Fibroblast of skin of scalp (primary cell): ENCODE results near the gene MYCBP2.
"Not testable (repeated sequence)": the region's sequence is repeated elsewhere in the genome, so short reads cannot be mapped to it uniquely, and the experiment has no call there.

Experiments used
- DNase-seq: peaks from one replicate; pipeline ENCODE4 v3.0.0-alpha.2; 2013

The MYCBP2 gene

GRCh38 chr13:77290342-77290741 lies 36.6 kb downstream of the MYCBP2 start:
- DNase-seq, result no peak

GRCh38 chr13:77289851-77290250 lies 37.0 kb downstream of the MYCBP2 start:
- no peak for DNase-seq

- not testable (repeated sequence) for DNase-seq
Measured at GRCh38 chr13:77285632-77286031, 41.3 kb downstream of the MYCBP2 start.

GRCh38 chr13:77285098-77285497 lies 41.8 kb downstream of the MYCBP2 start:
- no peak for DNase-seq

- DNase-seq, result no peak
Measured at GRCh38 chr13:77274126-77274525, 52.8 kb downstream of the MYCBP2 start.

GRCh38 chr13:77269141-77269540 lies 57.8 kb downstream of the MYCBP2 start:
- DNase-seq, result no peak

- no peak for DNase-seq
Measured at GRCh38 chr13:77267362-77267761, 59.5 kb downstream of the MYCBP2 start.

- DNase-seq, result no peak
Measured at GRCh38 chr13:77265336-77265735, 61.6 kb downstream of the MYCBP2 start.

- DNase-seq, result no peak
Measured at GRCh38 chr13:77262198-77262597, 64.7 kb downstream of the MYCBP2 start.

GRCh38 chr13:77250975-77251374 lies 75.9 kb downstream of the MYCBP2 start:
- DNase-seq, result no peak

GRCh38 chr13:77245224-77245623 lies 81.7 kb downstream of the MYCBP2 start:
- not testable (repeated sequence) for DNase-seq

- DNase-seq, result no peak
Measured at GRCh38 chr13:77239312-77239711, 87.6 kb downstream of the MYCBP2 start.

- DNase-seq, result no peak
Measured at GRCh38 chr13:77235456-77236022, 91.4 kb downstream of the MYCBP2 start.

GRCh38 chr13:77233159-77233558 lies 93.7 kb downstream of the MYCBP2 start:
- DNase-seq, result no peak

- DNase-seq, result no peak
Measured at GRCh38 chr13:77230560-77230959, 96.3 kb downstream of the MYCBP2 start.

GRCh38 chr13:77225946-77226345 lies 100.9 kb downstream of the MYCBP2 start:
- DNase-seq, result no peak

GRCh38 chr13:77222909-77223308 lies 104.0 kb downstream of the MYCBP2 start:
- no peak for DNase-seq

GRCh38 chr13:77222000-77222690 lies 104.7 kb downstream of the MYCBP2 start:
- DNase-seq, result no peak

- no peak for DNase-seq
Measured at GRCh38 chr13:77219401-77219800, 107.5 kb downstream of the MYCBP2 start.

GRCh38 chr13:77218274-77218673 lies 108.6 kb downstream of the MYCBP2 start:
- no peak for DNase-seq

- DNase-seq, result no peak
Measured at GRCh38 chr13:77215543-77215942, 111.4 kb downstream of the MYCBP2 start.

GRCh38 chr13:77213644-77214043 lies 113.2 kb downstream of the MYCBP2 start:
- DNase-seq, result peak; percentile 36

- peak; percentile 77 for DNase-seq
Measured at GRCh38 chr13:77207943-77208342, 119.0 kb downstream of the MYCBP2 start.

GRCh38 chr13:77198995-77199394 lies 127.9 kb downstream of the MYCBP2 start:
- DNase-seq, result not testable (repeated sequence)
